ENCODE data around the gene CRYGC.

DNA sequence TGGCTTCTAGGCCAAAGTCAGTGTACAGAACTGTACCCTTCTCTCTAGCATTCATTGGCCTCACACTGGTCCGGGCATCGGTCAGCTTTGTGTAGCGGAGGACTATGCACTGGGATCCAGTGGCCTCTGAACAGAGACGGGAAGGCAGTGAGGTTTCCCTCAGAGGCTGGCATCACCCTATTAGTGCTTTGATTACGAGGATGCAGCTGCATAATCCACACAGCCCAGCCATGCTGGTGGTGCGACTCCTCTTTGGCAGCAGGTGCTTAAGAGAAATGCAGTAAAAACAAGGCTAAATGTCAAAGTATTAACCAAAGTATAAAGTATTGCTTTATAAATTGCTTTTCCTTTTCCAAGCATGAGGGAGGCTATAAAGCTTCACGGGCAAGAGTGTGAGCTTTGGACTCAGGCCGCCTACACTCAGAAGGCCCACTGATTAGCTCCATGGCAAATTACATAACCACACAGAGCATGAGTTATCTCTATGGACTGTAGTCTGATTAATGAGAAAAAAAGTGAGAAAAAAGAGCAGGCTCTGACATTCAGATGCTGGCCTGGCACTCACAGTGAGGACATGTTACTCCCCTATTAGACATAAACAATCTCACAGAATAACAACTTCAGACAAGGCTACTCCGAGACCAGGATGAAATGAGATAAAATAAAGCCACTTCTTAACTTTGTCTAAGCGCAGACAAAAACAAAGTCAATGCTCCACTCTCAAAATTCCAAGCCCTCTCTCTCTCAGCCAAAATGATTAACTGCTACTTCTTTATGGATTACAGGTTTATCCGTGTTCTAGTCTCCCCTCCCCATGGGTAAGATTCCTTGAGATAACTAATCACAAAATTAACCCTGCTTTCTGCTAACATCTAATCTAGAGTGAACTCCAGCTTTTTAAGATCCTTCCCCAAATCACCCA, 6.4 kb upstream of the CRYGC start:
- TF ChIP-seq, protein P1, sequence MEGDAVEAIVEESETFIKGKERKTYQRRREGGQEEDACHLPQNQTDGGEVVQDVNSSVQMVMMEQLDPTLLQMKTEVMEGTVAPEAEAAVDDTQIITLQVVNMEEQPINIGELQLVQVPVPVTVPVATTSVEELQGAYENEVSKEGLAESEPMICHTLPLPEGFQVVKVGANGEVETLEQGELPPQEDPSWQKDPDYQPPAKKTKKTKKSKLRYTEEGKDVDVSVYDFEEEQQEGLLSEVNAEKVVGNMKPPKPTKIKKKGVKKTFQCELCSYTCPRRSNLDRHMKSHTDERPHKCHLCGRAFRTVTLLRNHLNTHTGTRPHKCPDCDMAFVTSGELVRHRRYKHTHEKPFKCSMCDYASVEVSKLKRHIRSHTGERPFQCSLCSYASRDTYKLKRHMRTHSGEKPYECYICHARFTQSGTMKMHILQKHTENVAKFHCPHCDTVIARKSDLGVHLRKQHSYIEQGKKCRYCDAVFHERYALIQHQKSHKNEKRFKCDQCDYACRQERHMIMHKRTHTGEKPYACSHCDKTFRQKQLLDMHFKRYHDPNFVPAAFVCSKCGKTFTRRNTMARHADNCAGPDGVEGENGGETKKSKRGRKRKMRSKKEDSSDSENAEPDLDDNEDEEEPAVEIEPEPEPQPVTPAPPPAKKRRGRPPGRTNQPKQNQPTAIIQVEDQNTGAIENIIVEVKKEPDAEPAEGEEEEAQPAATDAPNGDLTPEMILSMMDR (IDR thresholded peaks at IDR 0.05): no peak
- no peak for TF ChIP-seq POLR2A (IDR thresholded peaks at IDR 0.05)
